Measurements from ENCODE around the gene ACD. TPM values are rescaled to one million over a fixed set of nuclear protein-coding genes. Genes with fewer than 3 reads are reported as not detected.

The ACD gene
- total RNA-seq, 3 donors from 2014 or later = 19.4 to 20.6 (median 19.8) TPM

- Histone ChIP-seq H3K27ac (no peak overlapping the region), H3K4me3 (no peak overlapping the region), H3K36me3 (no peaks in the 10 kb centered on the region), H3K4me1 (peaks cover 13 to 14% of the 10 kb centered on the region in 2 donors), H3K9me3 (no peaks in the 10 kb centered on the region), H3K27me3 (peaks cover 8 to 20% of the 10 kb centered on the region in 2 donors)
- no peak for TF ChIP-seq POLR2A (IDR thresholded peaks at IDR 0.05)
- TF ChIP-seq POLR2AphosphoS5 (IDR thresholded peaks at IDR 0.05) = no peak
- TF ChIP-seq, protein P1, sequence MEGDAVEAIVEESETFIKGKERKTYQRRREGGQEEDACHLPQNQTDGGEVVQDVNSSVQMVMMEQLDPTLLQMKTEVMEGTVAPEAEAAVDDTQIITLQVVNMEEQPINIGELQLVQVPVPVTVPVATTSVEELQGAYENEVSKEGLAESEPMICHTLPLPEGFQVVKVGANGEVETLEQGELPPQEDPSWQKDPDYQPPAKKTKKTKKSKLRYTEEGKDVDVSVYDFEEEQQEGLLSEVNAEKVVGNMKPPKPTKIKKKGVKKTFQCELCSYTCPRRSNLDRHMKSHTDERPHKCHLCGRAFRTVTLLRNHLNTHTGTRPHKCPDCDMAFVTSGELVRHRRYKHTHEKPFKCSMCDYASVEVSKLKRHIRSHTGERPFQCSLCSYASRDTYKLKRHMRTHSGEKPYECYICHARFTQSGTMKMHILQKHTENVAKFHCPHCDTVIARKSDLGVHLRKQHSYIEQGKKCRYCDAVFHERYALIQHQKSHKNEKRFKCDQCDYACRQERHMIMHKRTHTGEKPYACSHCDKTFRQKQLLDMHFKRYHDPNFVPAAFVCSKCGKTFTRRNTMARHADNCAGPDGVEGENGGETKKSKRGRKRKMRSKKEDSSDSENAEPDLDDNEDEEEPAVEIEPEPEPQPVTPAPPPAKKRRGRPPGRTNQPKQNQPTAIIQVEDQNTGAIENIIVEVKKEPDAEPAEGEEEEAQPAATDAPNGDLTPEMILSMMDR (IDR thresholded peaks at IDR 0.05) = no peak
- no peak for DNase-seq (ENCODE audit: low spot score in 2 of 2)
- intact Hi-C loops (cut with DNase I; ENCODE audit: low total_unique reads) = loop anchor here (5.0 kb wide), 1 partner anchor 121 kb away; no protein-coding TSS in a partner anchor
Observed at GRCh38 chr16:67657751-67658518, 2.1 kb downstream of the ACD start.

- no peak for DNase-seq (ENCODE audit: low spot score in 2 of 2)
- intact Hi-C loops (cut with DNase I; ENCODE audit: low total_unique reads) = loop anchor here (5.0 kb wide), 1 partner anchor 120 kb away; no protein-coding TSS in a partner anchor
Observed at GRCh38 chr16:67657017-67657608, 2.9 kb downstream of the ACD start.

GRCh38 chr16:67656344-67657016 lies 3.6 kb downstream of the ACD start:
- Histone ChIP-seq H3K36me3 (no peaks in the 10 kb centered on the region), H3K4me1 (peaks cover 12 to 17% of the 10 kb centered on the region in 2 donors), H3K27ac (no peak overlapping the region), H3K9me3 (no peaks in the 10 kb centered on the region), H3K4me3 (no peak overlapping the region), H3K27me3 (peaks cover 10 to 32% of the 10 kb centered on the region in 2 donors)
- intact Hi-C loops (cut with DNase I; ENCODE audit: low total_unique reads) = loop anchor here (5.0 kb wide), 1 partner anchor 119 kb away; no protein-coding TSS in a partner anchor
- TF ChIP-seq POLR2A (IDR thresholded peaks at IDR 0.05) (no peak), POLR2AphosphoS5 (IDR thresholded peaks at IDR 0.05) (no peak)
- TF ChIP-seq, protein P1 (IDR thresholded peaks at IDR 0.05) = no peak
- DNase-seq (ENCODE audit: low spot score in 2 of 2) = no peak

More at GRCh38 chr16:67657017-67657608, 2.9 kb downstream of the ACD start:
- Histone ChIP-seq H3K36me3 (no peaks in the 10 kb centered on the region), H3K4me1 (peaks cover 13 to 17% of the 10 kb centered on the region in 2 donors), H3K9me3 (no peaks in the 10 kb centered on the region), H3K27me3 (peaks cover 8 to 25% of the 10 kb centered on the region in 2 donors), H3K27ac (no peak overlapping the region), H3K4me3 (no peak overlapping the region)
- no peak for TF ChIP-seq POLR2A (IDR thresholded peaks at IDR 0.05)
- TF ChIP-seq, protein P1 (IDR thresholded peaks at IDR 0.05) = no peak
- TF ChIP-seq POLR2AphosphoS5 (IDR thresholded peaks at IDR 0.05) = no peak

- Histone ChIP-seq H3K27ac (no peak overlapping the region), H3K4me3 (no peak overlapping the region), H3K4me1 (peaks cover 7 to 17% of the 10 kb centered on the region in 2 donors), H3K27me3 (peaks cover 10 to 36% of the 10 kb centered on the region in 2 donors), H3K9me3 (no peaks in the 10 kb centered on the region), H3K36me3 (no peaks in the 10 kb centered on the region)
- DNase-seq (ENCODE audit: low spot score in 2 of 2) = no peak
- intact Hi-C loops (cut with DNase I; ENCODE audit: low total_unique reads) = loop anchor here (5.0 kb wide), 1 partner anchor 118 kb away; no protein-coding TSS in a partner anchor
- TF ChIP-seq POLR2AphosphoS5 (IDR thresholded peaks at IDR 0.05) (no peak), POLR2A (IDR thresholded peaks at IDR 0.05) (no peak)
- TF ChIP-seq, protein P1 (IDR thresholded peaks at IDR 0.05) = no peak
Observed at GRCh38 chr16:67655363-67655762, 4.7 kb downstream of the ACD start.

Data from breast epithelium (tissue), 4 donors.